Type B pancreatic cell (in vitro differentiated cells): ENCODE data around the gene PROSER2. TPM values are rescaled to one million over a fixed set of nuclear protein-coding genes. Genes with fewer than 3 reads are reported as not detected.
A peak's percentile ranks its signal among the peaks of the same experiment; 100 is the strongest.

ENCODE experiments used
- DNase-seq: peaks from one replicate; pipeline ENCODE4 v3.0.0; 2021; ENCODE audit warnings: mixed read lengths; ENCODE audit not compliant: unreplicated experiment; ENCODE audit errors: extremely low spot score
- H3K27ac Mint-ChIP-seq: 2 replicates; pipeline ENCODE4 v1.8.0; 2021; ENCODE audit warnings: mild to moderate bottlenecking, mixed read lengths
- H3K27me3 Mint-ChIP-seq: 2 replicates; pipeline ENCODE4 v1.8.0; 2021; ENCODE audit warnings: mixed read lengths
- H3K36me3 Mint-ChIP-seq: 2 replicates; pipeline ENCODE4 v1.8.0; 2021; ENCODE audit warnings: mixed read lengths
- H3K4me1 Mint-ChIP-seq: one replicate; pipeline ENCODE4 v1.8.0; 2021; ENCODE audit warnings: mixed read lengths; ENCODE audit not compliant: unreplicated experiment
- H3K4me3 Mint-ChIP-seq: 2 replicates; pipeline ENCODE4 v1.8.0; 2021; ENCODE audit warnings: mild to moderate bottlenecking, mixed read lengths
- H3K9me3 Mint-ChIP-seq: 2 replicates; pipeline ENCODE4 v1.8.0; 2021; ENCODE audit warnings: mixed read lengths
- total RNA-seq: library from RNA; stranded (reverse); gene quantifications from 2 replicates; pipeline ENCODE4 v1.2.1, GENCODE V29; 2021; ENCODE audit warnings: low replicate concordance
- TF ChIP-seq, protein P1 (sequence below): fragments of 200-600 bp; sonication (generic); conservative IDR thresholded peaks from 2 replicates; pipeline ENCODE4 v1.5.0; 2021; ENCODE audit warnings: antibody characterized with exemption, mild to moderate bottlenecking

Gene PROSER2
- total RNA-seq, 1 donor from 2014 or later, result 6.7 TPM

GRCh38 chr10:11793762-11794479 is 29.2 kb upstream of the PROSER2 start:
- H3K27me3 Mint-ChIP-seq, result no peaks in the 10 kb centered on the region
- peaks cover 6% of the 10 kb centered on the region for H3K9me3 Mint-ChIP-seq
- H3K36me3 Mint-ChIP-seq, result no peaks in the 10 kb centered on the region
- peak overlapping the region; percentile 46 for H3K27ac Mint-ChIP-seq
- peaks cover 19% of the 10 kb centered on the region for H3K4me1 Mint-ChIP-seq
- TF ChIP-seq, protein P1, sequence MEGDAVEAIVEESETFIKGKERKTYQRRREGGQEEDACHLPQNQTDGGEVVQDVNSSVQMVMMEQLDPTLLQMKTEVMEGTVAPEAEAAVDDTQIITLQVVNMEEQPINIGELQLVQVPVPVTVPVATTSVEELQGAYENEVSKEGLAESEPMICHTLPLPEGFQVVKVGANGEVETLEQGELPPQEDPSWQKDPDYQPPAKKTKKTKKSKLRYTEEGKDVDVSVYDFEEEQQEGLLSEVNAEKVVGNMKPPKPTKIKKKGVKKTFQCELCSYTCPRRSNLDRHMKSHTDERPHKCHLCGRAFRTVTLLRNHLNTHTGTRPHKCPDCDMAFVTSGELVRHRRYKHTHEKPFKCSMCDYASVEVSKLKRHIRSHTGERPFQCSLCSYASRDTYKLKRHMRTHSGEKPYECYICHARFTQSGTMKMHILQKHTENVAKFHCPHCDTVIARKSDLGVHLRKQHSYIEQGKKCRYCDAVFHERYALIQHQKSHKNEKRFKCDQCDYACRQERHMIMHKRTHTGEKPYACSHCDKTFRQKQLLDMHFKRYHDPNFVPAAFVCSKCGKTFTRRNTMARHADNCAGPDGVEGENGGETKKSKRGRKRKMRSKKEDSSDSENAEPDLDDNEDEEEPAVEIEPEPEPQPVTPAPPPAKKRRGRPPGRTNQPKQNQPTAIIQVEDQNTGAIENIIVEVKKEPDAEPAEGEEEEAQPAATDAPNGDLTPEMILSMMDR, result no peak
- H3K4me3 Mint-ChIP-seq, result no peak overlapping the region
- no peak for DNase-seq

DNA sequence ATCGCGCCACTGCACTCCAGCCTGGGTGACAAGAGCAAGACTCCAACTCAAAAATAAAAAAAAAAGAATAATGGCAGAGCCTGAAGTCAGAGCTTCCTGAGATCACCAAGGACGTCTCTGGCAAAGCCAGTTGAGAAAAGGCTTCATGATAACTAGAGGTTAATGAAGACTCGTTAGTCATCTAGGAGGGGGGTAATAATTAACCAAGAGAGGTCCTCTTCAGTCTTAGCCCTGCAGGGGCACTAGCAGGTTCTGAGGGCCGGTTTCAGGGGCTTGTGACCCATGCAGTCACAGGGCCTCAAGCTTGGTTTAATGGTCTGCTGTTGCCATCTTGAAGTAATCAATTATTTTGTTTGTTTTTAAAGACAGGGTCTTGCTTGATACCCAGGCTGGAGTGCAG is 28.6 kb upstream of the PROSER2 start:
- Mint-ChIP-seq H3K27me3 (no peaks in the 10 kb centered on the region), H3K9me3 (peaks cover 6% of the 10 kb centered on the region), H3K36me3 (no peaks in the 10 kb centered on the region), H3K4me1 (peaks cover 19% of the 10 kb centered on the region), H3K4me3 (no peak overlapping the region), H3K27ac (peak overlapping the region; percentile 46)
- TF ChIP-seq, protein P1, result no peak
- DNase-seq, result no peak

DNA sequence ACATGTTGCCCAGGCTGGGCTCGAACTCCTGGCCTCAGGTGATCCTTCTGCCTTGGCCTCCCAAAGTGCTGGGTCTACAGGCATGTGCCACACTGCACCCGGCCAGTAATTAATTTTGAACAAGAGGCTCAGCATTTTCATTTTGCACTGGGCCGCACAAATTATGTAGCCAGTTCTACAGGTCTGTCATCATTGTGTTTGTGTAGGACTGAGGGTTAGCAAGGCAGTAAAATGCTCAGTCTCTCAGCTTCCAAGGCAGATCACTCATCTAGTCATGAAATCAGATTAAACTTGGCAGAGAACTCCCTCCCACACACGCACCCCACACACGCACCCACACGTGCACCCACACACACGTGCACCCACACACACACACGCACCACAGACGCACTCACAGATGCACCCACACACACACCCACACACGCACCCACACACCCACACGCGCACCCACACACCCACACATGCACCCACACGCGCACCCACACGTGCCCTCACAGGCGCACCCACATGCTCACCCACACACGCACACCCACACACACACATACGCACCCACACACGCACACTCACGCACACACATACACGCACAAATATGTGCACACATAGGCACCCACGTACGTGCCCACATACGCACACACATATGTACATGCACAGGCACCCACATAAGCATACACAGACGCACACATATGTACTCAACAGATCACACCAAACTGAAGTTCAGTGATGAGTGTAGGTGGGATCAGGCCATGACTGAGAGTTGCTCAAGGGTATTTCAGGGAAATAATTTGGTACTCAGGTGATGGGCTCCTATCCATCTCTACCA is 27.8 kb upstream of the PROSER2 start:
- no peaks in the 10 kb centered on the region for H3K36me3 Mint-ChIP-seq
- no peak overlapping the region for H3K4me3 Mint-ChIP-seq

GRCh38 chr10:11796474-11796873 is 26.7 kb upstream of the PROSER2 start:
- H3K36me3 Mint-ChIP-seq, result no peaks in the 10 kb centered on the region
- H3K27ac Mint-ChIP-seq, result no peak overlapping the region
- peaks cover 6% of the 10 kb centered on the region for H3K9me3 Mint-ChIP-seq
- H3K4me3 Mint-ChIP-seq, result peak overlapping the region; percentile 36
- H3K4me1 Mint-ChIP-seq, result peaks cover 19% of the 10 kb centered on the region
- no peak for DNase-seq
- H3K27me3 Mint-ChIP-seq, result no peaks in the 10 kb centered on the region
- TF ChIP-seq, protein P1, result no peak

More for the DNA sequence above, 27.8 kb upstream of the PROSER2 start:
- Mint-ChIP-seq H3K27ac (no peak overlapping the region), H3K27me3 (no peaks in the 10 kb centered on the region), H3K9me3 (peaks cover 6% of the 10 kb centered on the region), H3K4me1 (peaks cover 19% of the 10 kb centered on the region)
- TF ChIP-seq, protein P1, result no peak
- DNase-seq, result no peak

DNA sequence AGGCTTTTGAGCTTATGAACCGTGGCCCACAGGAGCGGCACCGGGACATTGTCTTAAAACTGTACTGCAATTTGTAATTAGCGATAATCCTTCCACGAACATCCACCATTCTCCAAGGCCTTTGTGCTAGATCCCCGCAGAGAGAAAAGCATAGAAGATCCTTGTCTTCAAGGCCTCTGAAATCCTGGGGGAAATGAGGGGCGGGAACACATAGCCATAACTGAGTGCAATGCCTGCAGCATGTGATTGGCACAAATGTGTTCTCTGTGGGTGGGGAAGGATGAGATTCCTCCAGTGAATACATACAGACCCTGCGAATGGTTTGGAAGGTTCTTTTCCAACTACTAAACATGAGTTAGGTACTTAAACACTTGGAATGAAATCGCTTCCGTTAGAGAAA is 25.9 kb upstream of the PROSER2 start:
- no peak overlapping the region for H3K27ac Mint-ChIP-seq
- H3K4me3 Mint-ChIP-seq, result no peak overlapping the region
- no peak for DNase-seq
- TF ChIP-seq, protein P1, result no peak
- H3K27me3 Mint-ChIP-seq, result no peaks in the 10 kb centered on the region
- peaks cover 19% of the 10 kb centered on the region for H3K4me1 Mint-ChIP-seq
- H3K36me3 Mint-ChIP-seq, result no peaks in the 10 kb centered on the region
- peaks cover 6% of the 10 kb centered on the region for H3K9me3 Mint-ChIP-seq
